K562 (cell line): ENCODE data around the gene FBXO48. TPM values are rescaled to one million over a fixed set of nuclear protein-coding genes. Genes with fewer than 3 reads are reported as not detected.

Experiments
- ATAC-seq: fragments of 200-7000 bp; cut with Tn5 transposase; 3 replicates; pipeline ENCODE4 v1.9.1; 2020; ENCODE audit warnings: moderate library complexity
- BruUV-seq: library from RNA; stranded (reverse); fragments of 400-500 nt; replicated peaks from 2 replicates; lab custom pipeline; 2021; lab: Mats Ljungman, UMichigan
- CTCF ChIA-PET: fragments of 300-600 bp; formaldehyde crosslinking; extraction: SDS; loops from one replicate; lab custom pipeline; 2021; ENCODE audit warnings: low intra/inter-chr PET ratio; lab: Yijun Ruan, JAX
- POLR2A ChIA-PET: fragments of 300-600, 350-650 bp; sonication (Branson Sonifier 250); formaldehyde crosslinking; extraction: SDS; loops from one replicate; lab custom pipeline; 2021; ENCODE audit warnings: antibody characterized with exemption, inconsistent platforms; lab: Yijun Ruan, JAX
- DNase-seq, 4 experiments: peaks; one replicate each; pipeline versions ENCODE4 v3.0.0 to v3.0.0-alpha.2; 2011 to 2018; ENCODE audit warnings: low spot score in 3 of 4, mixed read lengths in 3 of 4; ENCODE audit errors: extremely low read depth in 1 of 4
- FAIRE-seq: peaks from 2 replicates; lab custom pipeline; 2011; peaks lifted over from hg19 to GRCh38; lab: Jason Lieb, UNC
- H2AFZ ChIP-seq: 2 replicates; pipeline ENCODE4 v1.6.0; 2011; ENCODE audit warnings: low read depth, low read length, control low read depth, inconsistent platforms
- H3K27ac ChIP-seq: fragments of 200-600 bp; 3 replicates; pipeline ENCODE4 v1.8.0; 2011; ENCODE audit warnings: low read depth, mild to moderate bottlenecking, control low read depth, inconsistent platforms, low read length, moderate library complexity, mixed read lengths; ENCODE audit errors: extremely low read depth
- H3K27me3 ChIP-seq, 2 experiments: fragments of 300-600 bp in 1 of 2; 2 replicates in 1 of 2; 3 replicates in 1 of 2; pipeline versions ENCODE4 v1.6.0 to v1.8.0; 2011; ENCODE audit warnings: inconsistent platforms in 2 of 2, low read length in 2 of 2, mild to moderate bottlenecking in 1 of 2, mixed read lengths in 1 of 2, moderate library complexity in 1 of 2; ENCODE audit not compliant: control insufficient read depth in 2 of 2, insufficient read depth in 2 of 2
- H3K36me3 ChIP-seq: fragments of 300-600 bp; 3 replicates; pipeline ENCODE4 v1.8.0; 2011; ENCODE audit warnings: mild to moderate bottlenecking, low read length, inconsistent platforms; ENCODE audit not compliant: control insufficient read depth, insufficient read depth
- H3K4me1 ChIP-seq, 2 experiments: fragments of 200-600 bp in 1 of 2; replicated peaks in 1 of 2; 2 replicates in 1 of 2; 3 replicates in 1 of 2; pipeline versions ENCODE4 v1.5.1 to v1.8.0; 2011; ENCODE audit warnings: inconsistent platforms in 2 of 2, low read length in 2 of 2, mild to moderate bottlenecking in 1 of 2, mixed read lengths in 1 of 2, moderate library complexity in 1 of 2; ENCODE audit not compliant: control insufficient read depth in 2 of 2, insufficient read depth in 2 of 2
- H3K4me2 ChIP-seq: 2 replicates; pipeline ENCODE4 v1.6.1; 2011; ENCODE audit warnings: low read length, control low read depth, inconsistent platforms, mixed read lengths; ENCODE audit not compliant: insufficient read depth
- H3K4me3 ChIP-seq: fragments of 200-600 bp; sonication (generic), shearing (Covaris generic); 2 replicates; pipeline ENCODE4 v1.5.1; 2016; ENCODE audit warnings: control low read depth, inconsistent platforms
- H3K79me2 ChIP-seq: fragments of 200-600 bp; 3 replicates; pipeline ENCODE4 v1.8.0; 2011; ENCODE audit warnings: low read length, inconsistent platforms; ENCODE audit not compliant: control insufficient read depth, insufficient read depth
- H3K9ac ChIP-seq, 2 experiments: 2 replicates each; pipeline versions ENCODE4 v1.6.0 to v1.6.1; 2011; ENCODE audit warnings: low read depth in 2 of 2, low read length in 2 of 2, control low read depth in 1 of 2, inconsistent platforms in 1 of 2, mild to moderate bottlenecking in 1 of 2, mixed read lengths in 1 of 2; ENCODE audit not compliant: insufficient read depth in 1 of 2
- H3K9me1 ChIP-seq: one replicate; pipeline ENCODE4 v1.6.0; 2011; ENCODE audit warnings: inconsistent platforms, mild to moderate bottlenecking, low read length, moderate library complexity; ENCODE audit not compliant: control insufficient read depth, insufficient read depth
- H3K9me3 ChIP-seq: replicated peaks from 2 replicates; pipeline ENCODE4 v1.5.1; 2011; ENCODE audit warnings: low read depth, low read length, inconsistent platforms; ENCODE audit not compliant: control insufficient read depth, insufficient read depth
- H4K20me1 ChIP-seq: replicated peaks from 2 replicates; pipeline ENCODE4 v1.6.1; 2011; ENCODE audit warnings: low read length, inconsistent platforms, mixed read lengths; ENCODE audit not compliant: control insufficient read depth, insufficient read depth
- BCL6 ChIP-seq: fragments of 250-450 bp; sonication (Bioruptor Pico); IDR thresholded peaks from 2 replicates; pipeline ENCODE4 v1.4.0; 2020
- HOXB6 ChIP-seq: fragments of 250-450 bp; sonication (Bioruptor Pico); IDR thresholded peaks from 2 replicates; pipeline ENCODE4 v1.5.1; 2022; ENCODE audit warnings: mild to moderate bottlenecking, borderline replicate concordance
- RBBP5 ChIP-seq: fragments of 200-600 bp; sonication (generic); IDR thresholded peaks from 2 replicates; pipeline ENCODE4 v1.6.1; 2012; ENCODE audit warnings: borderline replicate concordance, mild to moderate bottlenecking, low read length, control low read depth, inconsistent platforms; ENCODE audit not compliant: insufficient read depth, poor library complexity, severe bottlenecking
- RBM17 ChIP-seq: fragments of 200-400 bp; formaldehyde crosslinking; IDR thresholded peaks from 2 replicates; pipeline ENCODE4 v1.6.1; 2017; ENCODE audit warnings: low read depth, mild to moderate bottlenecking, low read length, borderline replicate concordance
- ZNF324 ChIP-seq: fragments of 250-450 bp; sonication (Bioruptor Pico); IDR thresholded peaks from 2 replicates; pipeline ENCODE4 v1.4.0; 2020; ENCODE audit warnings: mild to moderate bottlenecking
- ZNF609 ChIP-seq: sonication (generic); formaldehyde crosslinking; IDR thresholded peaks from 2 replicates; pipeline ENCODE4 v1.8.1; 2023; ENCODE audit warnings: missing genetic modification reagents, mild to moderate bottlenecking, borderline replicate concordance
- WGBS: fragments of 100-300 bp; shearing (Covaris generic); methylation state at CpG from one replicate; pipeline ENCODE4 v1.1.6; 2016; ENCODE audit warnings: low coverage, mixed read lengths; ENCODE audit not compliant: insufficient coverage; ENCODE audit errors: missing lambda C conversion rate; 5-methylcytosine and 5-hydroxymethylcytosine counted together
- in situ Hi-C: fragments of 300-500 bp; cut with MboI; formaldehyde crosslinking; loops from 4 replicates; pipeline ENCODE4 v1.15.0; 2018; ENCODE audit warnings: inconsistent platforms, mixed read lengths
- intact Hi-C: fragments of 100-400 bp; cut with micrococcal nuclease; formaldehyde crosslinking; loops from 2 replicates; pipeline ENCODE4 v1.14.2; 2022
- polyA plus RNA-seq, 8 experiments: library from polyadenylated mRNA; depleted of rRNA in 4 of 8; stranded (reverse) in 5 of 8; unstranded in 3 of 8; fragments of >200 nt; fragmentation: Nextera tagmentation in 2 of 8; fragmentation: Illumina TruSeq in 1 of 8; extraction: Ambion mirVana in 2 of 8; extraction: Trizol in 1 of 8; gene quantifications; 2 replicates each; pipeline versions ENCODE4 v1.2.1 to v1.2.3, GENCODE V29; 2011 to 2014; ENCODE audit warnings: inconsistent platforms in 1 of 8, missing spikeins in 1 of 8
- total RNA-seq, 7 experiments: library from RNA; depleted of rRNA in 6 of 7; stranded (reverse); fragments of >200 nt in 6 of 7; fragmentation: Illumina TruSeq in 2 of 7; extraction: Trizol in 2 of 7; gene quantifications; 2 replicates each; pipeline versions ENCODE4 v1.2.1 to v1.2.3, GENCODE V29; 2011 to 2021; ENCODE audit warnings: low replicate concordance in 1 of 7

FBXO48 gene
- total and polyA plus RNA-seq, 9 of the 15 experiments (the other 6 are each of a cell fraction or from before 2014, with no cell fraction given) = 0.36 to 1.8 (median 0.73) TPM

DNA sequence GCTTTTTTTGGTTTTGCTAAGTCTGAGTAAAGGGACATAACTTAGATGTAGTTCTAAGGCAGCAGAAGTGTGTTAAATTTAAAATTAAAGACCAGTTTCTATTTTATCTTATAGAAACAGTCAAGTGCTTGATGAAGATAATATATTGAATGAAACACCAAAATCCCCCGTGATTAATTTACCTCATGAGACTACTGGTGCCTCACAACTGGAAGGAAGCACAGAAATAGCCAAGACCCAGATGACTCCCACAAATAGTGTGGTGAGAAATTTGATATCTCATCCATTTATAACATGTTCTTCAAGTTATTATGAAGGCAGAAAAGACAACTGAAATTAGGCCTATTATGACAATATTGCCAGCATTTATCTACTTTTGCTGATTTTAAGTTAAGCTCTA lies 45.9 kb upstream of the FBXO48 start:
- Histone ChIP-seq H3K9me3 (no peaks in the 10 kb centered on the region), H3K4me2 (no peak overlapping the region), H3K36me3 (no peaks in the 10 kb centered on the region), H3K4me1 (no peaks in the 10 kb centered on the region), H3K9me1 (no peaks in the 10 kb centered on the region), H3K4me3 (no peak overlapping the region), H2AFZ (no peak overlapping the region), H3K27ac (no peak overlapping the region), H4K20me1 (no peaks in the 10 kb centered on the region), H3K27me3 (no peaks in the 10 kb centered on the region), H3K9ac (no peak overlapping the region), H3K79me2 (no peaks in the 10 kb centered on the region)
- BruUV-seq = no TSS peak
- DNase-seq (no peak), ATAC-seq (no peak), FAIRE-seq (no peak)
- no peak for TF ChIP-seq RBM17
- no peak for TF ChIP-seq HOXB6 (CRISPR knock-in tag)
- no peak for TF ChIP-seq ZNF324 (CRISPR knock-in tag)
- no peak for TF ChIP-seq ZNF609
- TF ChIP-seq BCL6 (CRISPR knock-in tag) = no peak
- TF ChIP-seq RBBP5 = no peak
- intact Hi-C loops (no loop called here), in situ Hi-C loops (no loop called here)
- 6% methylated on average over 1 of the region's 1 CpG for WGBS
- ChIA-PET CTCF (no interaction called here), POLR2A (no interaction called here)
